Stimulated activated CD8-positive, alpha-beta memory T cell treated with anti-CD3 and anti-CD28 coated beads, Interleukin-7, amount 100 ng/mL, for 4 hours (primary cell): ENCODE data around the gene PAFAH1B2.
A peak's percentile ranks its signal among the peaks of the same experiment; 100 is the strongest.
"Not testable (repeated sequence)": the region's sequence is repeated elsewhere in the genome, so short reads cannot be mapped to it uniquely, and the experiment has no call there.

Source experiments
- DNase-seq, 2 donors: peaks; one replicate each; pipeline ENCODE4 v3.0.0-alpha.2; 2020; ENCODE audit warnings: low read depth in 2 of 2

PAFAH1B2 gene

DNA sequence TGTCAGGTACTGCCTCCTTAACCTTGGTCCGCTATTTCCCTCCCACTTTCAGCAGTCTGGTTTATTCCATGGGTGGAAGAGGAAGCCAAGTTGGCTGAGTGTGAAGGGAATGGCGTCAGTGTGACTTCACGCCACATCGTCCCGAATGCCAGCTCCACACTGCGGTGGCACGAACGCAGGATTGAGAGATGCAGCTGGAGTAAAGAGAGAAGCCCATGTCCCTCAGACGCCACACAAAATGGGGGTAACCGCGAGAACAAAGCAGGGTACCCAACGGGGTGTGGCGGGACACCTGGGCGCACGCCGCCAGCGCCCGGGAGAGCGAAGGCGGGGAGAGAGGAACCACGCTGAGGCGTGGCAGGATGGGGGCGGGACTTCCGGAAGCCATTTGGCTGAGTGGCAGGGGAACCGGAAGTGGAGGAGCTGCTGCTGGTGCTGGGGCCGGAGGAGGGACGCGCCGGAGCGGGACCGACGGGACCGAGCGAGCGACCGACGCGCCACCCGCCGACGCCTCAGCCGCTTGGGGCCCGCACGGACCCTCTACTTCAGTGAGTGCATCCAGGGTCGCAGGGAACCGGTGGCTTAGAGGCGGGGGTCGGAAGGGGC lies at the start of gene PAFAH1B2:
Gene PAFAH1B2 (plus strand): TSS at position 417 of the 606 bp plus-strand sequence. CDS start 8,161 bp downstream, outside the sequence.
- peak; percentile 89 to 93 for DNase-seq

DNA sequence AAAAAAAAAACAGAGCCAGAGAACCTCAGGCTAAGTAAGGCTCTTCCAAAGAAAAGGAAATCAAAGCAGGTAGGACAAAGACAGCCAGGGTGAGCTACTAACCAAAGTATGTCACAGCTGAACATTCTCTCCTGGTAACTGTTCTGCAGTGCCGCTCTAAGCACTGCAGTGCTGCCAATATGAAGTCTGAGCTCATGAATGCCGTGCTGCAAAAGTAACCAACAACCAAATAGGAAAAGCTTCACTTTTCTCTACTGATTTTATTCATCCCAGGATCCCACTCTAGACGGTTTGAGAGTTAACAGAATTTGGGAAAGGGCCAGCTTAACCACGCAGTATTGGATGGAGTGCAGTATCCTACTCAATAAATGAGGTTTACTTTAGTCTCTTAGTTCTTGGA lies 49.3 kb upstream of the PAFAH1B2 start:
- no peak for DNase-seq

DNA sequence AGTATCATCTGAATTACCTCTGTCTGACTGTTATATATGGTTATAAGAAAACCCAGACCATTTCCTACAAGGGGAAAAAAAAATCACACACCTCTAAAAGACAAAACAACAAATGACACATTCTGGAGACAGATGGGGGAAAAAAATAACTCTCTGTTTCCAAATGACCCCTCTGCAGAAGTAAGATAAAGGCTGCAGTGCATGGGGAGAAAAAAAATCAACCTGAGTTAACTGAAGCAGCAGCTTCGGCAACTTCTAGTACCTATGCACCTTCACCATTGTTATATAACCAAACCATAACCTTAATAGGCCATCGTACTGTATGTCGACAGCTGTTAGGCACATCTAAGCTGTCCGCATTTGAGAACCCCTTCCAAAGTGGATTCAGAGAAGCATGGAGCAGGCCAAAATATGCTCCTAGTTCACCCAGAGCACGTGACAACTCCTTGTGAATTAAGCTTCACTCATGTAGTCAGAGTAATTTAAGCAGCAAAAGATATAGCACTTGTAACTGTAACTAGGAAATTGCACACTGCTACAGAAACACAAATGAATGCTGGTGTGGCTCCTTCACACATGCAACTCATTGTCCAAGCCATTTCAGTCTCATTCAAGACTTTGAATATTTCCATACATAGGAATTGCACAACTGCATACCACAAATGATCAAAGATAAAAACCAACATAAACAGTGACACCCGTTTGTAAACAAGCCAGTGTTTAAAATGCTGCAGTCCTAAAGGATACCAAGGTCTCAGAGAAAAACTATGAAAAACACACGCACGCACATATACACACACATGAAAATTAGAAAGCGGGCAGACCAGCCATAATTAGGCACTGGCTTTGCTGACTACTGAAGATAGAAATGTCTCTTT lies 48.6 kb upstream of the PAFAH1B2 start:
- no peak for DNase-seq

DNA sequence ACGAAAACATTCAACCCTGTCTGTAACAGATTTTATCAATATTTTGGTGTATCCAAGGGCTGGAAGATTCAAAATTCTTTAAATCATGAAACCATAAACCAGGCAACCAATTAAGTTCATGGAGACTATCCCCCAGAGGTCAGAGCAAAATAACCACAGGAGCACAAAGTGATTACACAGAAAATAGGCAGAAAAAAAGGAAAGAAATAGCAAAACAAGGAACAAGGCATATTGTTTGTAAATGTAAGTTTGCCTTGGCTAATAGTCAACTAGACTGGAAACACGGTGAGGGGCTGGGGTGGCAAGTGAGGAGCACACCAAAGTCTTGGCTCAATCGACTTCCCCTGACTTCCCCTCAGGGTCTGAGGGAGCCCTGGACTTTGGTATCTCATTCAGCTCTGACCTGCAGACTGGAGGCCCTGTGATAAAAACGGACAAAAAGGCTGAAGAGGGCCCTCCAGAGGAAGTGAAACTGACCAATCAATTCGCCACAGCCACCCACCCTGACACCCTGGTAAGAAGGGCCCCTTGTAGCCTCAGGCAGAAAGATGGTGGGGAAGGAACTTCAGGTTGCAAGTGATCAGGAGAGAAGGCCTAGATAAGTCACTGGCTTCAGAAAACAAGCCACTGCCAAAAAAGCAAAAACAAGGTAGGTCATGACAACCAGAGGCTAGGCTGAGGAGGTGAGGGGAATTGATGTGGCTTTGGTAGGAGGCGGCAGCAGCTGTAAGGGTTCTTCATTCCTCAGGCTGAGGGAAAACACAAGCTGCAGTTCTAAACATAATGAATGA lies 47.7 kb upstream of the PAFAH1B2 start:
- DNase-seq, result peak in 1 of 2 donors; percentile 27

DNA sequence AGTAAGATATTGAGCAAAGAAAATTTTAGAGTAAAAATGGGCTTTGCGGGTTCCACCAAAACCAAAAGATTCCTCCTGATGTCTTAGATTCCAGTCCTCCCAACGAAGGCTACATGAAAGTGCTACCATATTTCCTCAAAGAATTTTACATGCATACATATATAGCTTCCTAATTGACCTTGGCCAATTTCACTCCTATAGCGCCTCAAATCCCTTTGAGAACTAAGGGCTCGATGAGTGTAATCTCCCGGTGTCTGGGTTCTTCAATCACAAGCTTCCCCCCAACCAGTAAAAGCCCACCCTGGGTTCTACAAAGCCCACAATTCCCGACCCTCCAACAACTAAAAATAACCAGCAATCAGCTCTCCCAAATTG lies 47.1 kb upstream of the PAFAH1B2 start:
- no peak for DNase-seq

DNA sequence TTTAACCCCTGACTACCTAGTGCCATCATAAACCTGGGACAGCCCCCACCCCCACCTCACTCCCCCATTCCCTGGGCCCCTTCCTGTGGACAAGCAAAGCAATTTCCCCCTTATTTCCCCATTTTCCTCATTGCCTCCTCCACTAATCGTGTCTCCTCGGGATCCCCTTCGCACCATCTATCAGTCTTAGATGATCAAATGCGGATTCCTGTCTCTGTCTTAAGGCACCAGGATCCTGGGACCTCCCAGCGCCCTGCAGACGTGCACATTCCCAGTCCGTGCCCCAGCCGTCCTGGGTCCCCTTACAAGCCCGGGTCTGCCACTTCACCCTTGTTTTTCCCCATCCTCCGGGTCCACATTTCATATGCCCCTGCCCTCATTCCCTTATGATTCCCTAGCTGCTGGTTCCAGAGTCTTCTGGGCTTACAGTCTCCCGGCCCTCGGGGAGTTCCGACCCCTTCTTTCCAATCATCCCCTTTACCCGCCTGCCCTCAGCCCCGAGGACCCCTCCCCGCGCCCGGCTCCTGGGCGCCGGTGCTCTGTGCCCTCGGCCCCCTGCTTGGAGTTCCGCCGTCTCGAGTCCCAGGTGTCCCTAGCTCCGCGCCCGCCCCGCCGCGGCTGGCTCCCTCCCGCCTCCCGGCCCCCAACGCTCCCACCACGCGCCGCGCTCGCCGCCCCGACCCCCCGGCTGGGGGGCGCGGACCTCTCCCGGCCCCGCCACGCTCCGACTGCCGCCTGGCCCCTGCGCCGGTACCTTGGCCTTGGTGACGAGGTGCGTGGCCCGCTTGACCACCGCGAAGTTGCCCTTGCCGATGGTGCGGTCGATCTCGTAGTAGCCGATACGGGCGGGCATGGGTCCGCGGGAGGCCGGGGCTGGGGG lies 46.5 kb upstream of the PAFAH1B2 start:
- DNase-seq, result peak in 1 of 2 donors; percentile 20

- peak; percentile 79 to 96 for DNase-seq
Measured at GRCh38 chr11:117098269-117099232, 45.5 kb upstream of the PAFAH1B2 start, which contains the start of gene SIK3. Gene SIK3 (minus strand): TSS chr11:117098428. CDS start chr11:117098415, 13 bp downstream.

DNA sequence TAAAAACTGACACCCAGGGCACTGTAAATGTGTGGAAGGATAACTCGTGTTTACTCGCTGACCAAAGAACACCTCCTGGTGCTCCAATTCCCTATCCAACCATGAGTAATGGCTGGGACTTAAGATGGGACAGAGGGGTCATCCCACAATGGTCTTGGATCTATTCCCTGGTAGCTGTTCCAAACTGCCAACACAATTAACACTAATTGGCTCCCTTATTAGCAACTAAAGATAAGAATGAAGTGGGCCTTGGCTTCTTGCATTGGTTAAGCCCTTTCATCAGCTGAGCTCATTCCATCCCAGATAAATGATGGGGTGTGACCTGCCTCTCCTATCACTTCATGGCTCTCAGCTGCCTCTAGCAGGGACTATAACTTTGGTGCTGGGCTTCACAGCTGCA lies 44.4 kb upstream of the PAFAH1B2 start:
- no peak for DNase-seq

DNA sequence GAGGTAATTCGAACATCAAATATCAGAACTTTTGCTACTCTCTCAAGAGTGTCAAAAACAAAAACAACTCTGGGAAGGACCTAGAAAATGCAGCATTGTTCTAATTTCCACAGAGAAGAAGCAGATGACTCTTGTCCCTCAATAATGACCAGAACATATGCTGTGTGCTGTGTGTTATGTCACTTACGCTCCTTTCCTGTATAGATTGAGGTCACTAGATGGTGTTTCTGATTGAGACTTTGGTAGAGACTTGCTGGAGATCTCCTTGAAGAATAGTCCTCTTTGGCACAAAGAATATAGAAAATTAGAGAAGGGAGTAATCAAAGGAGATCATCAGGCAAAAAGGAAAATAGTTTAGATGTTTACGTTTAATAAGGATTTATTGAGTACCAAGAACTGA lies 43.5 kb upstream of the PAFAH1B2 start:
- DNase-seq, result no peak

DNA sequence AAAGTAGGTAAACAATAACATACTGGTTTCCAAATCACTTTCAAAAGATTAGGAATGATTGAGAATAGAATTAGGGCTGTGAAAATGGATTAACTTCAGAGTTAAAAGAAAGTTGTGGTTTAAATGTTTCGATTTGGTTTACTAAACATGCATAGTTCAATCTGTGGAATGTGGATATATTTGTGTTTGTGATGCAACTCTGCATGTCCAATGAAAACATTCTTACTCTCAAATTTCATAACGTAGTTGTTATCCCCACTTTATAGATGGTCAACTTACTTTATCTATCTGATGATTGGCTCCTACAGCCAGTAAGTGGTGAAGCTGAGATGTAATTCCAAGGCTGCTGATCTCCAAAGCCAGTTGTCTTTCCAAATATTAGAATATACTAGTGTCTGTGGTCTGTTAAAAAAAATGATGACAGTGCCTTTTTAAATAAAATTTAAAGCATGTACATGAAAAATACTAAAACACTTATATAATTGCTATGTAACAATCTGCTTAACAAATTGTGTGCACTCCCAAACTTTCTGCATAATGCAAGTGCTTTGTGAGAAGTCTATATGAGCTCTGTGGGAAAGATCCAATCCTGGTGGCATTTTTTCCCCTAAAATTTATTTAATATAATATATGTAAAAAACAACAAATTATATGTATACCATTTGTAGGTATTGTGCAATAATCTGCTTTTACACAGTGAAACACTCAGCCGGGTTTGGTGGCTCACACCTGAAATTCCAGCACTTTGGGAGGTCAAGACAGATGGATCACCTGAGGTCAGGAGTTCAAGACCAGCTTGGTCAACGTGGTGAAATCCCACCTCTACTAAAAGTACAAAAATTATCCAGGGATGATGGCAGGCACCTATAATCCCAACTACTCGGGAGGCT lies 36.1 kb upstream of the PAFAH1B2 start:
- DNase-seq, result no peak

GRCh38 chr11:117110294-117110950 lies 33.7 kb upstream of the PAFAH1B2 start:
- DNase-seq, result no peak

GRCh38 chr11:117112497-117112896 lies 31.6 kb upstream of the PAFAH1B2 start:
- DNase-seq, result not testable (repeated sequence)

- DNase-seq, result not testable (repeated sequence)
Measured at GRCh38 chr11:117112939-117113338, 31.1 kb upstream of the PAFAH1B2 start.

GRCh38 chr11:117117681-117118080 lies 26.4 kb upstream of the PAFAH1B2 start:
- no peak for DNase-seq

- no peak for DNase-seq
Measured at GRCh38 chr11:117121176-117121575, 22.9 kb upstream of the PAFAH1B2 start.

GRCh38 chr11:117122556-117122955 lies 21.5 kb upstream of the PAFAH1B2 start:
- DNase-seq, result no peak

DNA sequence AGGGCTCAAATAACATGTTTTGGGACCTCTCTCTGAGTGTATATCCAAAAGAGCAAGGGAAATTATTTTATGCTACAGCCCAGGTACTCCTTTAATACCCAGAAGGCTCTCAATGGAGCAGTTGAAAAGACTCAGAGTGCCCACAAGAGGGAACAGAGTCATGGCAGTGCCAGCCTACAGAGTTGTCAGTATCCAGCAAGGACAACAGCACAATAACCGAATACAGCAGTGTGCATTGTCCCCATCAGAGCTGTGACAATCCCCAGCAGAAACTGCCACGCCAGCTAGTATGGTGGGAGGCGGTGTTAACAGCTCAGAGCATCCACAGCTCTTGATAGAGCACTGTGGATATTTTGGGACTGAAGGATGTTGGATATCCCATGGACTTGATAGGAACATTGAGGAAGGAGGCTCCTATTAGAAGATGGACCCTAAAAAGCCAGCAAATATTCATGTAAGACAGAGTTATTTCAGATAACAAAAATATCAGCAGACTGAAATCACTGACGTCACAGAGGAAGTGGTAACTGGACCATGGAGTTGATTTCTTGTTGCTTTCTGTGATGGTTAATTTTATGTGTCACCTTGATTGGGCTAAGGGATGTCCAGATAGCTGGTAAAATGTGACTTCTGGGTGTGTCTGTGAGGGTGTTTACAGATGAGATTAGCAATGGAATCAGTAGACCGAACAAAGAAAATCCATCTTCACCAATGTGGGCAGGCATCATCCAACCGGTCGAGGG lies 17.7 kb upstream of the PAFAH1B2 start:
- no peak for DNase-seq
